K562 (cell line): ENCODE measurements around the gene USHBP1. TPM values are rescaled to one million over a fixed set of nuclear protein-coding genes. Genes with fewer than 3 reads are reported as not detected.

ENCODE experiments used
- BHLHE40 ChIP-seq: IDR thresholded peaks from 2 replicates; pipeline ENCODE4 v1.6.1; 2011; ENCODE audit warnings: low read length, improper control_type of control experiment
- CHD1 ChIP-seq: fragments of 200-600 bp; sonication (generic); IDR thresholded peaks from one replicate; pipeline ENCODE4 v1.6.1; 2012; ENCODE audit warnings: mild to moderate bottlenecking, moderate library complexity, low read length, inconsistent platforms
- FOXM1 ChIP-seq, 2 experiments: fragments of 450-650 bp in 1 of 2; sonication (generic) in 1 of 2; formaldehyde crosslinking in 1 of 2; IDR thresholded peaks; 2 replicates each; pipeline versions ENCODE4 v1.6.1 to v1.9.0; 2017 to 2022; ENCODE audit warnings: low read depth in 2 of 2, mild to moderate bottlenecking in 2 of 2, missing genetic modification reagents in 1 of 2, moderate library complexity in 1 of 2
- GTF2E2 ChIP-seq: fragments of 200-800 bp; sonication (Bioruptor generic); IDR thresholded peaks from 2 replicates; pipeline ENCODE4 v1.6.1; 2016; ENCODE audit warnings: missing genetic modification characterization, missing compliant biosample characterization
- KLF13 ChIP-seq: fragments of 450-650 bp; IDR thresholded peaks from 2 replicates; pipeline ENCODE4 v1.6.1; 2016; ENCODE audit warnings: missing genetic modification characterization, low read depth, mild to moderate bottlenecking, missing compliant biosample characterization, moderate library complexity, borderline replicate concordance
- MEIS2 ChIP-seq: fragments of 450-650 bp; IDR thresholded peaks from 2 replicates; pipeline ENCODE4 v1.6.1; 2014; ENCODE audit warnings: mild to moderate bottlenecking; ENCODE audit not compliant: partially characterized antibody
- NBN ChIP-seq: fragments of 450-650 bp; IDR thresholded peaks from 2 replicates; pipeline ENCODE4 v1.6.1; 2016; ENCODE audit warnings: low read depth, mild to moderate bottlenecking
- RCOR1 ChIP-seq, 2 experiments: IDR thresholded peaks; 2 replicates each; pipeline ENCODE4 v1.6.1; 2012; ENCODE audit warnings: low read depth in 2 of 2, low read length in 2 of 2, borderline replicate concordance in 1 of 2, improper control_type of control experiment in 1 of 2
- TCFL5 ChIP-seq: fragments of 250-450 bp; sonication (Bioruptor Pico); conservative IDR thresholded peaks from 2 replicates; pipeline ENCODE4 v1.6.1; 2021; ENCODE audit warnings: mild to moderate bottlenecking, moderate library complexity, matching md5 sums
- YY1 ChIP-seq, 3 experiments: IDR thresholded peaks; 2 replicates each; pipeline ENCODE4 v1.6.1; 2011; ENCODE audit warnings: low read length in 2 of 3, mild to moderate bottlenecking in 2 of 3, moderate library complexity in 2 of 3, borderline replicate concordance in 1 of 3, control low read depth in 1 of 3, low read depth in 1 of 3; ENCODE audit not compliant: insufficient read depth in 3 of 3, insufficient replicate concordance in 2 of 3, control insufficient read depth in 1 of 3, insufficient read length in 1 of 3; ENCODE audit errors: extremely low read depth in 1 of 3
- ZFP30 ChIP-seq: fragments of 250-450 bp; sonication (Bioruptor Pico); IDR thresholded peaks from 2 replicates; pipeline ENCODE4 v1.8.0; 2022; ENCODE audit warnings: moderate library complexity, mild to moderate bottlenecking, inconsistent platforms, borderline replicate concordance
- ZKSCAN8 ChIP-seq: fragments of 200-800 bp; sonication (Bioruptor generic); IDR thresholded peaks from 2 replicates; pipeline ENCODE4 v1.6.1; 2016; ENCODE audit warnings: missing genetic modification characterization, missing compliant biosample characterization
- ZNF766 ChIP-seq: fragments of 200-800 bp; sonication (Bioruptor generic); conservative IDR thresholded peaks from 2 replicates; pipeline ENCODE4 v1.6.1; 2016; ENCODE audit warnings: missing genetic modification characterization, missing compliant biosample characterization
- polyA plus RNA-seq, 8 experiments: library from polyadenylated mRNA; depleted of rRNA in 4 of 8; stranded (reverse) in 5 of 8; unstranded in 3 of 8; fragments of >200 nt; fragmentation: Nextera tagmentation in 2 of 8; fragmentation: Illumina TruSeq in 1 of 8; extraction: Ambion mirVana in 2 of 8; extraction: Trizol in 1 of 8; gene quantifications; 2 replicates each; pipeline versions ENCODE4 v1.2.1 to v1.2.3, GENCODE V29; 2011 to 2014; ENCODE audit warnings: inconsistent platforms in 1 of 8, missing spikeins in 1 of 8
- total RNA-seq, 7 experiments: library from RNA; depleted of rRNA in 6 of 7; stranded (reverse); fragments of >200 nt in 6 of 7; fragmentation: Illumina TruSeq in 2 of 7; extraction: Trizol in 2 of 7; gene quantifications; 2 replicates each; pipeline versions ENCODE4 v1.2.1 to v1.2.3, GENCODE V29; 2011 to 2021; ENCODE audit warnings: low replicate concordance in 1 of 7
- TF ChIP-seq, protein P1 (sequence below): IDR thresholded peaks from 2 replicates; pipeline ENCODE4 v1.6.1; 2014; ENCODE audit warnings: antibody characterized with exemption
- TF ChIP-seq, protein P2 (sequence below), 2 experiments: fragments of 450-650 bp; IDR thresholded peaks; 2 replicates each; pipeline ENCODE4 v1.6.1; 2018; ENCODE audit warnings: mild to moderate bottlenecking in 2 of 2, low read depth in 1 of 2; ENCODE audit not compliant: partially characterized antibody in 2 of 2
- TF ChIP-seq, protein P3 (sequence below): fragments of 250-450 bp; sonication (Bioruptor Pico); IDR thresholded peaks from 2 replicates; pipeline ENCODE4 v1.9.0; 2021; ENCODE audit warnings: mild to moderate bottlenecking
- TF ChIP-seq, protein P4 (sequence below): sonication (generic); formaldehyde crosslinking; IDR thresholded peaks from 2 replicates; pipeline ENCODE4 v1.8.0; 2022; ENCODE audit warnings: missing genetic modification reagents, mild to moderate bottlenecking, borderline replicate concordance
- TF ChIP-seq, protein P5 (sequence below): sonication (generic); formaldehyde crosslinking; IDR thresholded peaks from 2 replicates; pipeline ENCODE4 v1.5.0; 2020; ENCODE audit warnings: missing genetic modification reagents

The USHBP1 gene
- total and polyA plus RNA-seq, 9 of the 15 experiments (the other 6 are each of a cell fraction or from before 2014, with no cell fraction given) = 0.03 to 0.10 (median 0.05) TPM; not detected in 5

DNA sequence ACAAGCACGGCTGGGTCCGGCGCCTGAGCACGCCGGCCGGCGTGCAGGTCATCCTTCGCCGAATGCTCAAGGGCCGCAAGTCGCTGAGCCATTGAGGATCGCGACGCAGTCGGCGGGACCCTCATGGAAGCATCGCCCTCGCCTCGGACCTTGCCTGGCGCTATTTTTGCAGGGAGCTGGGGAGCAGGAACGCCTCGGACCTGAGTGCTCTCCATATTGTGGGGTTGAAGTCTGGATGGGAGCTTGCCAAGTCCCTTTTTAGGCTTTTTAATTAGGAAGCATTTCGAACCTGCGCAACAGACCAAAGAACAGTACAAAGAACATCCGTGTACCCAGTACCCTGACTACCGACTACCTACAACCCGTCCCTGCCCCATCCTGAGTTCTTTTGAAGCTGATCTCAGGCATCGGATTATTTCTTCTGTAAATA lies 41.8 kb upstream of the USHBP1 start (continued):
- TF ChIP-seq, protein P1, sequence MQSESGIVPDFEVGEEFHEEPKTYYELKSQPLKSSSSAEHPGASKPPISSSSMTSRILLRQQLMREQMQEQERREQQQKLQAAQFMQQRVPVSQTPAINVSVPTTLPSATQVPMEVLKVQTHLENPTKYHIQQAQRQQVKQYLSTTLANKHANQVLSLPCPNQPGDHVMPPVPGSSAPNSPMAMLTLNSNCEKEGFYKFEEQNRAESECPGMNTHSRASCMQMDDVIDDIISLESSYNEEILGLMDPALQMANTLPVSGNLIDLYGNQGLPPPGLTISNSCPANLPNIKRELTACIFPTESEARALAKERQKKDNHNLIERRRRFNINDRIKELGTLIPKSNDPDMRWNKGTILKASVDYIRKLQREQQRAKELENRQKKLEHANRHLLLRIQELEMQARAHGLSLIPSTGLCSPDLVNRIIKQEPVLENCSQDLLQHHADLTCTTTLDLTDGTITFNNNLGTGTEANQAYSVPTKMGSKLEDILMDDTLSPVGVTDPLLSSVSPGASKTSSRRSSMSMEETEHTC = no peak
- TF ChIP-seq BHLHE40 = no peak
- TF ChIP-seq GTF2E2 = no peak
- TF ChIP-seq, protein P2, sequence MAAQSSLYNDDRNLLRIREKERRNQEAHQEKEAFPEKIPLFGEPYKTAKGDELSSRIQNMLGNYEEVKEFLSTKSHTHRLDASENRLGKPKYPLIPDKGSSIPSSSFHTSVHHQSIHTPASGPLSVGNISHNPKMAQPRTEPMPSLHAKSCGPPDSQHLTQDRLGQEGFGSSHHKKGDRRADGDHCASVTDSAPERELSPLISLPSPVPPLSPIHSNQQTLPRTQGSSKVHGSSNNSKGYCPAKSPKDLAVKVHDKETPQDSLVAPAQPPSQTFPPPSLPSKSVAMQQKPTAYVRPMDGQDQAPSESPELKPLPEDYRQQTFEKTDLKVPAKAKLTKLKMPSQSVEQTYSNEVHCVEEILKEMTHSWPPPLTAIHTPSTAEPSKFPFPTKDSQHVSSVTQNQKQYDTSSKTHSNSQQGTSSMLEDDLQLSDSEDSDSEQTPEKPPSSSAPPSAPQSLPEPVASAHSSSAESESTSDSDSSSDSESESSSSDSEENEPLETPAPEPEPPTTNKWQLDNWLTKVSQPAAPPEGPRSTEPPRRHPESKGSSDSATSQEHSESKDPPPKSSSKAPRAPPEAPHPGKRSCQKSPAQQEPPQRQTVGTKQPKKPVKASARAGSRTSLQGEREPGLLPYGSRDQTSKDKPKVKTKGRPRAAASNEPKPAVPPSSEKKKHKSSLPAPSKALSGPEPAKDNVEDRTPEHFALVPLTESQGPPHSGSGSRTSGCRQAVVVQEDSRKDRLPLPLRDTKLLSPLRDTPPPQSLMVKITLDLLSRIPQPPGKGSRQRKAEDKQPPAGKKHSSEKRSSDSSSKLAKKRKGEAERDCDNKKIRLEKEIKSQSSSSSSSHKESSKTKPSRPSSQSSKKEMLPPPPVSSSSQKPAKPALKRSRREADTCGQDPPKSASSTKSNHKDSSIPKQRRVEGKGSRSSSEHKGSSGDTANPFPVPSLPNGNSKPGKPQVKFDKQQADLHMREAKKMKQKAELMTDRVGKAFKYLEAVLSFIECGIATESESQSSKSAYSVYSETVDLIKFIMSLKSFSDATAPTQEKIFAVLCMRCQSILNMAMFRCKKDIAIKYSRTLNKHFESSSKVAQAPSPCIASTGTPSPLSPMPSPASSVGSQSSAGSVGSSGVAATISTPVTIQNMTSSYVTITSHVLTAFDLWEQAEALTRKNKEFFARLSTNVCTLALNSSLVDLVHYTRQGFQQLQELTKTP (IDR thresholded peaks at IDR 0.05; ENCODE audit: low read depth in 1 of 2, partially characterized antibody in 2 of 2) = no peak
- no peak for TF ChIP-seq RCOR1 (IDR thresholded peaks at IDR 0.05; ENCODE audit: borderline replicate concordance in 1 of 2, low read depth in 2 of 2, low read length in 2 of 2)
- TF ChIP-seq, protein P3, sequence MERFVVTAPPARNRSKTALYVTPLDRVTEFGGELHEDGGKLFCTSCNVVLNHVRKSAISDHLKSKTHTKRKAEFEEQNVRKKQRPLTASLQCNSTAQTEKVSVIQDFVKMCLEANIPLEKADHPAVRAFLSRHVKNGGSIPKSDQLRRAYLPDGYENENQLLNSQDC (CRISPR knock-in tag) = no peak
- TF ChIP-seq FOXM1 (IDR thresholded peaks at IDR 0.05; ENCODE audit: low read depth) = no peak
- no peak for TF ChIP-seq FOXM1 (CRISPR knock-in tag; IDR thresholded peaks at IDR 0.05; ENCODE audit: low read depth)
- no peak for TF ChIP-seq MEIS2
- TF ChIP-seq CHD1 = peak; percentile 77
- TF ChIP-seq, protein P4, sequence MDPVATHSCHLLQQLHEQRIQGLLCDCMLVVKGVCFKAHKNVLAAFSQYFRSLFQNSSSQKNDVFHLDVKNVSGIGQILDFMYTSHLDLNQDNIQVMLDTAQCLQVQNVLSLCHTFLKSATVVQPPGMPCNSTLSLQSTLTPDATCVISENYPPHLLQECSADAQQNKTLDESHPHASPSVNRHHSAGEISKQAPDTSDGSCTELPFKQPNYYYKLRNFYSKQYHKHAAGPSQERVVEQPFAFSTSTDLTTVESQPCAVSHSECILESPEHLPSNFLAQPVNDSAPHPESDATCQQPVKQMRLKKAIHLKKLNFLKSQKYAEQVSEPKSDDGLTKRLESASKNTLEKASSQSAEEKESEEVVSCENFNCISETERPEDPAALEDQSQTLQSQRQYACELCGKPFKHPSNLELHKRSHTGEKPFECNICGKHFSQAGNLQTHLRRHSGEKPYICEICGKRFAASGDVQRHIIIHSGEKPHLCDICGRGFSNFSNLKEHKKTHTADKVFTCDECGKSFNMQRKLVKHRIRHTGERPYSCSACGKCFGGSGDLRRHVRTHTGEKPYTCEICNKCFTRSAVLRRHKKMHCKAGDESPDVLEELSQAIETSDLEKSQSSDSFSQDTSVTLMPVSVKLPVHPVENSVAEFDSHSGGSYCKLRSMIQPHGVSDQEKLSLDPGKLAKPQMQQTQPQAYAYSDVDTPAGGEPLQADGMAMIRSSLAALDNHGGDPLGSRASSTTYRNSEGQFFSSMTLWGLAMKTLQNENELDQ (CRISPR knock-in tag) = no peak
- no peak for TF ChIP-seq KLF13 (tag)
- TF ChIP-seq, protein P5, sequence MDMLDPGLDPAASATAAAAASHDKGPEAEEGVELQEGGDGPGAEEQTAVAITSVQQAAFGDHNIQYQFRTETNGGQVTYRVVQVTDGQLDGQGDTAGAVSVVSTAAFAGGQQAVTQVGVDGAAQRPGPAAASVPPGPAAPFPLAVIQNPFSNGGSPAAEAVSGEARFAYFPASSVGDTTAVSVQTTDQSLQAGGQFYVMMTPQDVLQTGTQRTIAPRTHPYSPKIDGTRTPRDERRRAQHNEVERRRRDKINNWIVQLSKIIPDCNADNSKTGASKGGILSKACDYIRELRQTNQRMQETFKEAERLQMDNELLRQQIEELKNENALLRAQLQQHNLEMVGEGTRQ (CRISPR knock-in tag) = no peak
- no peak for TF ChIP-seq ZFP30 (CRISPR knock-in tag)
- TF ChIP-seq ZKSCAN8 (CRISPR knock-in tag) = no peak
- no peak for TF ChIP-seq YY1 (IDR thresholded peaks at IDR 0.05; ENCODE audit: borderline replicate concordance in 1 of 3, control insufficient read depth in 1 of 3, extremely low read depth in 1 of 3, insufficient read depth in 3 of 3, insufficient read length in 1 of 3, insufficient replicate concordance in 2 of 3, low read depth in 1 of 3, low read length in 2 of 3)
- no peak for TF ChIP-seq NBN
- no peak for TF ChIP-seq TCFL5
- no peak for TF ChIP-seq ZNF766 (CRISPR knock-in tag)
